HPDE6-E6E7 (cell line): ENCODE results near the gene NAV2.

Source experiments
- DNase-seq: peaks from one replicate; pipeline ENCODE4 v3.0.0; 2011; ENCODE audit warnings: missing footprints; ENCODE audit errors: extremely low spot score

NAV2 gene

DNA sequence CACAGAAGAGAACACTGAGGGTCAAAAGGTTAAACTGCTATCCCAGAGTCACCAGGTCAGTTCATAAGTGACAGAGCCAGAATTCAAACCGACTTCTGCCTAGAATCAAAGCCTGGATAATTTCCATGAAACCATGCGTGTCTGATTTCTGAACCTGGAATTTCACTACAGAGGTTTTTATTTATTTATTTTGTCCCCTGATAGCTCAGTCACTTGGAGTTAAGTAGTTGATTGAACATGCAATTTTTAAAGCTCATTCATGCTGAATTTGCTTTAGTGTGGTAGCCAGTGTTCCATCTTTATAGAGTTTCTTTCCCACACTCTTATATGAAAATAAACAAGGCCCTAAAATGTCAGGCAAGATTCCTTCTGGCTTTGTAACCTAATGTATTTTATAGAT, 93.2 kb downstream of the NAV2 start:
- no peak for DNase-seq

DNA sequence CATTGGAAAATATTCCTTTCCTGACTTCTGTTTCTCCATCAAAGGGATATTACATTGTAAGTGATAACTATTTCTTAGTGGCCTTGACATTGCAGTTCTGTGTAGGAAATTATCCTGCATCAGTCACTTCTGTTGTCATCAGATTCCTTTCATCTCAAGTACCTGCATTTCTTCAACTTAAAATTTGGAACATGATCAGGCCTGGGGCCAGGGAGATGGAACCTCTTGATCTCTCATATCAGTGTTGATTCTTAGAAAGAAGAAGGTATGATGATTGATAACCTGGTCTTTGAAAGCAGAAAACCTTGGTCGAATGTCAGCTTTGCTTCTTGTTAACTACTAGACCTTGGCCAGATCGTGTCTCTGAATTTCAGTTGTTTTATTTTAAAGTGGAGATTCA, 93.6 kb downstream of the NAV2 start:
- no peak for DNase-seq

DNA sequence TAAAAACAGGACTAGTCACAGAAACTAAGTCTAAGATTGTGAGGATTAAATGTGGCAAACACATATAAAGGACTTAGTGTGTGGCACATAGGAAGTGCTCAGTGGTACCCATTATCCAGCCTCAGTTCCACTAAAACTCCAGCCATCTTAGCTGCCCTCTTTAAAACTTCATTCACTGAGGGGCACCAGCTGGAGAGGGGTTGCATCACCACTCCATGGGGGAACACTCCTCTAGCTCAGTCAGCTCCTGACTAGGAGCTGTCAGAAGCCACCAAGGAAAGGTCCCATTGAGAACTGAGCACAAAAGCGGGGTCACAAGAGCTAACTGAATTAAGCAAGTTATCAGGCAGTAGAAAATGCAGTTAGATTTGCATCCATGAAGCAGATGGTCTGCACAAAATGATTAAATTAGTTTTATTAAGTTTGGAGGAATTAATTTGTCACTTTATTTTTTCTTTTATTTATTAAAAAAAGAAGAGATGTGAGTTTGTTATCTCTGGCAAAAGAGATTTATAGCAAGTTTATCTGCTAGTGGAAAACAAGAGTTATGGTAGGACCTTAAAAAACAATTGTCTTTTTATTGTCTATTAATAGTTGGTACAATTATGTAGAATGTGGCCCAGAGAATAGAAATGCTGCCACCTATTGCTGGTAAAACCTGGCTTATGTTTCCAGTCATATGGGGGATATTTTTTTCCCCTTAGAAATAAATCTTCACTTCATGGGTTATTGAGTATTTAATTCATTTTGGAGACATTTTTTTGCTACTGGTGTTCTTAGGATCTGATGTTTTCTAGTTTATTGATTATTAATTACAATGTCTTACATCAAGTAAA, 95.7 kb downstream of the NAV2 start:
- no peak for DNase-seq

DNA sequence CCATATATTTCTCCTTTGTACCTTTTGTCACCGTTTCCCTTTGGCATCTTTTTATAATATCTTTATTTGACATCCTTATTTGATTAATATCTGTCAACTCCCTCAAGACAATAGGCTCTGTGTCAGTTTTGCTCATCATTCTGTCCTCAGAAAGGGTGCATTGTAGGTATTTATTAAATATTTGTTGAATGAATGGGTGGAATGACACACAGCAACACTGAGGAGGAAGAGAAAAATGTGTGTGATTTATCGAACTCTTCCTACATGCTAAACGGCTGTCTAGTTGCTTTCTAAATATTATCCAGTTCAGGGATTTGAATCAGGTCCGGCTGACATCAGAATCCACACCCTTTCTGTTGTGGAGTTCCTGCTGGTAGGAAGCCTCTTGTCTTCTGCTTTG, 98.2 kb downstream of the NAV2 start:
- DNase-seq: no peak

DNA sequence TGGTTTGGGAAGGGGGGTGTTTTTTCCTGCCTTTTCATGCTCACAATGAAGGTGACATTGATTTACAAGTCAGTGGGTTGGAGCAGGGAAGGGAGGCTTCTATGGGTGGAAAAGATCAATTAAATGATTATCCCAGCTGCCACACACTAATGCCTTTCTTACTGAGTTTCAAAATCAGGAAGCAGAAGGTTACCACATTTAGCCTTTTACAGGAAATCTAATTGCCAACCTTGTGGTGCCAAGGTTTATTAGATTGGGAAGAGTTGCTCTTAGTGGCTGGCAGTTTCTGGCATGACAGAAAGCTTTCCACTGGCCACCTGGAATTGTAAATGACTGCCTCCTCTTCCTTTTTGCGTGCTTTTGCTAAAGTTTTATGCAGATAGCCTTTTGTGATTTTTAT, 98.7 kb downstream of the NAV2 start:
- no peak for DNase-seq

DNA sequence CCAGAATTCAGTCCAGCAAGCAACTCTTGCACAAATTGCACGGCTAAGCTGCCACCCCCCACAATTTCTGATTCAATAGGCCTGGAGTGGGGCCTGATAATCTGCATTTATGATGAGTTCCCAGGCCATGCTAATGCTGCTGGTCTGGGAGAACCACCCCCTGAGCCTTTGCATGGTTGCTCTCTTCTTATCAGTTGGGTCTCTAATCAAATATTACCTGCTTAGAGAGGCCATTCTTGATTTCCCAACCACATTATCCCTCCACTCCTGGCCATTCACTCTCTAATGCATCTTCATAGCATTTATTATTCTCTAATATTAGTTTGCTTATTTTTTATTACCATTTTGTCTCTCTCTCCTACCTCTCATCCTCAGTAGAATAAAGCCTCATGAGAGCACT, 99.5 kb downstream of the NAV2 start:
- DNase-seq: no peak

DNA sequence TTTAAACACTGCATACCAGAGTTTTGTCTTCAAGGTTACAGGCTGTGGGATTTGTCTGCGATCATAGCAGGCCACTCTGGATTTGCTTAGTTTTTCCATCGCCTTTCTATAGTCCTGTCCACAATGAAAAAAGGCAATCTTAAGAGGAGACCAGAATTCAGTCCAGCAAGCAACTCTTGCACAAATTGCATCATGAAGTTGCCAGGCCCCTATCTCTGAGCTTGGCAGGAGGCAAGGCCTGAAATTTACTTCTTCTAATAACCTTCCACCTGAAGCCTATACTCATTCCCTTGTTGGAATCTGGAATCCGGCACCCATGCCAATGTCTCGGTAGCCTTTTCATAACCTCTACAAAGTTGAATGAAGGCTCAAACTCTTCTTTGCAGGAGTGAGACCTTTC, 100.1 kb downstream of the NAV2 start:
- DNase-seq: no peak

DNA sequence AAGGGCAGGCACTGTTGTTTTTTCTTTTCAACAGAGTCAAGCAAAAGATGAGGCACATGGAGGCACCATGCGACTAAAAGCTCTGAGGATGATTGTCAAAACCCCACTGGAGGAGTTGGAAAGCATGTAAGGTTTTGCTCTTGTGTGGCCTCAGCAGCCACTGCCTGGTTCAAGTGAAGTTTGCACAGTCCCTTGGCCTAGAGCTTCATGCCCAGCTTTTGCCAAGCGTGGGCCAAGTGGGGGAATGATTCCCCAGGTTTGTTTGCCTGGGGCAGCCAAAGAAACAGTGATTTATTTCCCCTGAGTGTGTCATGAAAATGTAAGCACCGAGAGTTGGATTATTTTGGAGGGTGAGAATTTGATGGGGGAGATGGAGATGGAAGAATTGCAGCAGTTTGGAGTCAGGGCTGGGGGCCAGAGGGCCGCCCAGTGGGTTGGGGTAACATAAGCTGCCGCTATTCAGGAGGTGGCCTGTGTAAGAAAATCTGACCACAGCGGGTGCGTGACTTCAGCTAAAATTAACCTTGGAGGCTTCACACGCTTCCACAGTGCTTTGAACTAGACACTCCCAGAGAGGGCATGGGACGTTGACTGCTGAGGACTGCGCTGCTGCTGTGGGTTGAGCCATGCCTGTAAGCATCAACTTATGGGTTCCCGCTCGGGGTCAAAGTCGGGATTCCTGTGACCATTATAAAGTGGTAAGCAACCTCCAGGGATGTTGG, 100.7 kb downstream of the NAV2 start:
- DNase-seq: no peak

DNA sequence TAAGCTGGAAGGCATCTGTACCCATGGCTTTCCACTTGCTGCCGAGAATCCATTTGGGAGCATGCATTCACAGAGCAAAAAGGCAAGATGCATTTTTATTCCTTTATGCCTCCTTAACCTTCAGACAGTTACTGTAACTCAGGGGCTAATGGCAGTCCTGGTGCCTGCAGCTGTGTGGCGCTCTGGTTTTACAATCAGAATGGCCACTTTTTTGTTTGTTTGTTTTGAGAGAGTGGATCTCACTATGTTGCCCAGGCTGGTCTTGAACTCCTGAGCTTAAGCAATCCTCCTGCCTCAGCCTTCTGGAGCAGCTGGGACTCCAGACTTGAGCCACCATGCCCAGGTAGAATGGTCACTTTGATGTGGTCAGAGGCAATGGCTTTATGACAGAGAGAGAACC, 101.8 kb downstream of the NAV2 start:
- DNase-seq: no peak

DNA sequence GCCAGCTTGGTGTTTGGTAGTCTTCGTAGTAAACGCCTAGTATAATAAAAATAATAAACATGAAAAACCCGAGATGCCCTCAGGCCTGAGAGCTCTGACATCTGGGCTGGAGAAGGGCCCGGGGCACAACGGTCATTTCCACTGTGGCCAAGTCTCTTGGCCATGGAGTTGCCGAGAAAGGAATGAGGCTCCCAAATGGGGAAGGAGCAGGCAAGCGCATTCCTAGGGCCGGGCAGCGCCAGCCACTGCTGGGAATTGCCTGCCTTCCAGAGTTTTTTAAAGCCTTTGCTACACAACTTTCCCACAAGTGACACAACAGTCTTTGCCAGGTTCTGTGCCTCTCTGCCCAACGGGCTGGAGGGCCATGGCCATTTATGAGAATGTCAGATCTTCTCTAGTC, 103.4 kb downstream of the NAV2 start:
- DNase-seq: no peak

DNA sequence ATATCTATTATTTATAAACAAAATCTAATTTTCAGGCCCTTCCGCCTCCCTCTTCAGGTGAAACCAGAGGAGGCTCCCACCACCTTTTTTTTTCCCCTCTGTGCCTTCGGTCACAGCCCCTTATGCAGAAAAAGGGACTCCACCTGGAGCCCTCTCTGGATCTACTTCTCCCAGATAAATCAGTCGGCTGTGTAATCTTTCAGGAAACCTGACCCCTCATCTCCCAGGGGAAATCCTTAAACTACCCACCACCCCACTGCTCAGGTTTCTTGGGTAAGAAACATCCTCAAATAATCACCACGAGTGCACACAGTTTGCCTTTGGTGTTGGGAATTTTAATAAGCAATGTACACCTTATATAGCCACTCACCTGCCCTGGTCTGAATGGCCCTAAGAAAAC, 104.2 kb downstream of the NAV2 start:
- no peak for DNase-seq

DNA sequence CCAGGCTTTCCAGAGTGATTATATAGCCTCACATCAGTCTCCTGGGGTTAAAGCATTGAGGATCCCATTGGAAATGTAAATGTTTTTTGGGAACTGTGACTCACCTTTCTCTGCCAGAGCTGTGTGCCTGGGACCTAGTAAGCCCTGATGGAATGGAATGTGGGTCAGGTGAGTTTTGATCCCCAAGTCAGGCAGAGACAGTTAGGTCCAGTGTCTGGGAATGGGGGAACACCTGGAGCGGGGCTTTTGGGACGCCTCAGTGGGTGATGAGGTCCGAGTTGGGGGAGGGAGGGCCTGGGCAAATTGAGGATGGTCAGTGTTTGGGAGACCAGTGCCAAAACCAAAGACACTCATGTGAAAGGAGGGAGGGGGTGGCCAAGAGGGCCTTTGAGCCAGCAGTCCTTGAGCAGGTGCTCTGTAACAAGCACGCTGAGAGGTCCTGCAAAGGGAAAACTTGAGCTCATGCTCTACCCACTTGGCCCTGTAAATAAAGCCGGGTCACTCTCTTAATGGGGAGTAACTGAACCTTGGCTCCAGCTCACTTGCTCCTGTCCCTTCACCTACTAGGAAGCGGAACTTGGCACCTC, 104.7 kb downstream of the NAV2 start:
- no peak for DNase-seq

DNA sequence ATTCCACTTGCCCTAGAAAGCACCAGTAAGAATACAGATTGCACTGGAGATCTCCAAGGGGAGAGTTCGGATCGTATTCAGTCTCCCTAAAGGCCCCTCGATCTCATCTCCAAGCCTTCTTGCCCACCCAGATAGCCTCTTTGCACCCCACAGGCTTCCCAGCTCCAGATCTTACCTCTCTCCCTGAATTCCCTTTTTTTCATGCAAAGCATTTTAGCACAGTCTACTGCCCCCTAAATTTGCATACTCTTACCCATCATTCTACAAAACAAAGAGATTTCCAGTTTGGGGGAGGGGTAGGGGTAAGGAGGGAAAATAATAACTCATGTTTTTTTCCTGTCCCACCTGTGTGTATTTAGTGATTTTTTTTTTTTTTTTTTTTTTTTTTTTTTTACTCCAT, 105.2 kb downstream of the NAV2 start:
- no peak for DNase-seq

DNA sequence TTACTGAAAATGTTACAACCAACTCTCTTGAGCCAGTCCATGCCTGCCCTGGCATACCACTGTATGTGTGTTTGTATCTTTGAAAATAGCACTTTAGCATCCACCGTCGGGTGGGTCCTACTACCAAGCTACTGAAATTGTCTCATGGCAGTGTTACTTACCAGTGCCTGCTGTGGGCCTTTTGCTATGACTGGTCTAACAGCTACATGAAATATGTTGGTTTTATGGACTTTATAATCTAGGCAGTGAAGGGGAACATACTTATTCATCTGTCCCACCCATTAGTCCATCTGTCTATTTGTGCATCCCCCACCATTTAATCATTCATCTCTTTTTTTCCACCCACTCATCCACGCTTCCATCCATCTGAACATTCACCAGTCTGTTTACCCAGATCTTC, 106.0 kb downstream of the NAV2 start:
- no peak for DNase-seq

DNA sequence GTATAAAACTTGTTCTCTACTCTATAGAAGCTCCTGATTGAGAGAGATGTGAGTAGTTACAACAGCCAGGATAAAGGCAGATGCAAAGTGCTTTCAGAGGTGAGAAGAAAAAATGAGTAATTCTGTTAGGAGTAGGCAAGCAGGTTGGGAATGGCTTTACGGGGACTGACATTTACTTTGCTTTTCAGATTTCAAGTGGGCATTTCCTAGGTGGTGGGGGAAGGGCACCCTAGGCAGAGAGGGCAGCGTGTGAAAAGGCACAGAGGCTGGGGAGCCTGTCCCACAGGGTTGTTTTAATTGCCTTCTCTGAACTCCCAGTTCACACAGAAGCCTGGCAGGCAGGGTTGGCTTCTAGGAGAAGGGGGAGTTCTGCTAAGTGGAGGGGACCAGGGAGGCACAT, 106.5 kb downstream of the NAV2 start:
- no peak for DNase-seq

DNA sequence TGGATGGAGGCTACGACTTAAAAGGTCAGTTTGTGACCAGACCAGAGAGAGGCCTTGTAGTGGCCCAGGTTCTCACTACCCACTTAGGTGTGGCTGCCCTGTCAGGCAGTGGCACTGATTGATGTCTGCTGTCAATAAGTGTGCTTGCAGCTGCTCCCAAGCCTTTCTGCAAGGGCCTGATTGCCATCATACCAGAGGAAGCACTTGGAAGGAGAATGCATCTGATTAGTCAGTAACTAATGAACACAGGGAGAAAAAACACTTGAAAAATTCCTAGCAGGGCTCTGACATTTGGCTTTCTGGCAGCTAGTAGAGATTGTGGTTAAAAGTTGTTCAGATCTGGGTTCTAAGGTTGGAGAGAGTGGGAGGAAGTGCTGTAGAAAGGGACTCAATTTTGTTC, 107.5 kb downstream of the NAV2 start:
- DNase-seq: no peak

DNA sequence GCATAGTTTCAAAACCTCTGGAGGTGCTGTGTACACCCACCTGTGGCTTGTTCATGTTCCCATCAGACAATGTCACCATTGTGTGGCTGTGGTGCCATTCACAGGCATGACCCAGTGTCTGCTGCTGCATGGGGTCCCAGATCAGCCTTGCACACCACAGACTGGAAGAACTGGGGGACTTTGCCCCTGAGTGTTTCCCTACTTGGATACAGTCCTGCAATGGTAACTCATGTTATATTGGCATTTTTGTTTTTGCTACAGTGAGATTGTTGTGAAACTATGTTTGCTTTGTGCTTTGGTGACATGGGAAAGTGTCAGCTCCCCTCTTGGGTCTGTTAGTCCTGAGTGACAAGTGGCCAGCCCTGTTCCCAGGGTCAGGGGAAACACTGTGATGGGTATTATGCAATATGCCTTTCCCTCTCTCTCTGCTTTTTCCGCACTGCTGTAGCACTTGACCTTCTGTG, 108.8 kb downstream of the NAV2 start:
- no peak for DNase-seq

DNA sequence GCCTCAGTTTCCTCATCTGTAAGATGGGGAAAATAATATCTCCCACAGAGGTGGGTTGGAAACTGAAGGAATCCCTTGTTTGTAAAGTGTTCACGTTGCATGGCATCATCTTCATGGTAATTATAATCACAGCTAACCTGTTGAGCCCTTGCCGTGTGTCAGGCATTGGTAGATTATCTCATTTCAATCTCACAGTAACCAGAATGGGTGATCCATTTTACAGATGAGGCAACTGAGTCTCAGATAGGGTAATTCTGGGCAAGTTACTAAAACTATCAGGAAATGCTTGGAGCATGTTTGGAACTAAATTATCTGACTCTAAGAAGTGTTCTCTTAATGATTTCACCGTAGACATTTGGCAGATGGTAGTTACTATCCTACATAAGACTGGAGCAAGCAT, 109.4 kb downstream of the NAV2 start:
- DNase-seq: no peak

DNA sequence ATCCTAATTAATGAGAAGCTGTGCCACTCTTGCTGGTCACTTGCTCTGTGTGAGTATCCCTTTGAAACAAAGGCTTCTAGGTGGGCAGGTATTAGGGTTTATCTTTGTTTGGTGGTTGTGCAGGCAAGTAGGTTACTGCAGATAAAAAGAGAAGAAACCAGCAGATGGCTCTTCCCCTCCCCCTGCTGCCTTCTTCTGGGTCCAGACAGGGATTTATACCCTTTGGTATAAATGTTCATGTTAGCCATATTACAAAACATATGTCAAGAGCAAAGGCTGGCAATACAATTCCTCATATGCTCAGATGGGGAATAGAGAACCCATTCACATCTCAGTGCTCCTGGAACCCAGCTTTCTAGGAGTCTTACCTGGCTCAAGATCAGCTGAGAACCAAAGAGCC, 109.9 kb downstream of the NAV2 start:
- no peak for DNase-seq

DNA sequence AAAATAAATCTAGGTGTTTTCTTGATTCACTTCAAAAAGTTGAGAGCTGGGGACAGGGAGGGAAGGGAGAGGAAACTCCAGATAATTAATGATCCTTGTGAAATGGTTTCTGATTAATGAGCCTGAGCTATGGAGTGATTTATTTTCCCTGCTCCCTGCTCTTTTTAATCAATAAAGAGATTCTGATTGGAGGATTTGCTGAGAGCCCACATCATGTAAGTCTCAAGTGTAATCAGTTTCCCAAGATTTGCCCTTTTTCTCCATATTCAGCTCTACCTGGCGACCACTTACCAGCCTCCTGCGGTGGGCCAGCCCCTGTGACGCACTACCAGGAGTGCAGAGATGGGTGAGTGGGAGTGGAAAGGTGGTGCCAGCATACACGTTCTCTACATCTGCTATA, 114.0 kb downstream of the NAV2 start:
- DNase-seq: no peak

DNA sequence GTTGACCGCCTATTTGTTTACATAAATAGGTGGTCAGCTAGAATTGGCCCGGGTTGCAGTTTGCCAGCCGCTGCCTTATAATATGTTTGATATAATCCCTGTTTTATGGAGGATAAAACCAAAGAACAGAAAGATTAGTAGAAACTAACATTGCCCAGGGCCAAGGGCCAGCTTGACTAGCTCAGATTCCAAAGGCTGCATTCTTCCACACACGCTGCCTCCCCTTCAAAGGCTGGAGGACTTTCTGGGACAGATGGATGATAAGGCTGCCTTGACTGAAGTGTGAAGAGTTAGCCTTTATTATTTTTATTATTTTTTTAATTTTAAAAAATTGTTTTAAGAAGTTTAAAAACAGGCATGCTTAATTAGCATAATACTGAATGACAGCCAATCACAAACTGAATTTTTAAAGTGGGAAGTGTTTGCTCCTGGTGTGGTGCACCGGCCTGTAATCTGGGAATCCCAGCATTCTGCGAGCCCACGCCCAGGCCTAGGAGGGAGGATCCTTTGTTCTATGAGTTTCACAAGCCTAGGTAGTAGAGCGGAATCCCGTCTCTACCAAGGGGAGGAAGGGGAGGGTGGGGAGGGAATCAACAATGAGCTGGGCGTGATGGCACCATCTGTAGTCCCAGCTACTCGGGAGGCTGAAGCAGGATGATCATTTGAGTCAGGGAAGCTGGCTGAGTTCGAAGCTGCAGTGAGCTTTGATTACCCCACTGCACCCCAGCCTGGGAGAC, 114.9 kb downstream of the NAV2 start:
- DNase-seq: no peak

DNA sequence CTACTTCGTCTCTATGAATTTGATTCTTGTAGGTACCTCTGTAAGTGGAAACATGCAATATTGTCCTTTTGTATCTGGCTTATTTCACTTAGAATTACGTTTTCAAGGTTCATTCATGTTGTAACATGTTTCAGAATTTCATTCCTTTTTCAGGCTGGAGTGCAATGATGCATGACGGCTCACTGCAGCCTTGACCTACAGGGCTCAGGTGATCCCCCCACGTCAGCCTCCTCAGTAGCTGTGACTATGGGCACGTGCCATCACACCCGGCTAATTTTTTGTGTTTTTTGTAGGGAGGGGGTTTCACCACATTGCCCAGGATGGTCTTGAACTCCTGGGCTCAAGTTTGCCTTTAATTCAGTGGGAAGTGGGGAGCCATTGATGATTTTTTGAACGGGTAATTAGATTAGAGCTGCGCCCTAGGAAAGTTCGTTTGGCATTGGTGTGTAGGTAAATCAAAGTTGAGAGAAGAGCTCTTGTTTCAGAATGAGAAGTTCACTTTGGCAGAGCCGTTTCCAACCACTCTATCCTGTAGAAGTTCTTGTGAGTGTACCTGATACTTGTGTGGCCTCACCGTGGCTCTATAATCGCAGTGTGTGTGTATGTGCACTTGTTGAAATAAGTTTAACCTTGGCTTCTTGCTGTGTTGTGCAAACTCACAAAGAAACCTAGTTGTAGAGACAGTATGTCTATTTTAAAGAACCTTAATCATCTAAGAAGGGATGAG, 115.9 kb downstream of the NAV2 start:
- no peak for DNase-seq
